GM15510 (cell line): ENCODE results near the gene PDE2A.

ENCODE experiments used
- POLR2A ChIP-seq: IDR thresholded peaks from 3 replicates; pipeline ENCODE4 v1.6.1; 2011; ENCODE audit warnings: borderline replicate concordance; ENCODE audit not compliant: insufficient read length; ENCODE audit errors: extremely low read depth

Gene PDE2A

DNA sequence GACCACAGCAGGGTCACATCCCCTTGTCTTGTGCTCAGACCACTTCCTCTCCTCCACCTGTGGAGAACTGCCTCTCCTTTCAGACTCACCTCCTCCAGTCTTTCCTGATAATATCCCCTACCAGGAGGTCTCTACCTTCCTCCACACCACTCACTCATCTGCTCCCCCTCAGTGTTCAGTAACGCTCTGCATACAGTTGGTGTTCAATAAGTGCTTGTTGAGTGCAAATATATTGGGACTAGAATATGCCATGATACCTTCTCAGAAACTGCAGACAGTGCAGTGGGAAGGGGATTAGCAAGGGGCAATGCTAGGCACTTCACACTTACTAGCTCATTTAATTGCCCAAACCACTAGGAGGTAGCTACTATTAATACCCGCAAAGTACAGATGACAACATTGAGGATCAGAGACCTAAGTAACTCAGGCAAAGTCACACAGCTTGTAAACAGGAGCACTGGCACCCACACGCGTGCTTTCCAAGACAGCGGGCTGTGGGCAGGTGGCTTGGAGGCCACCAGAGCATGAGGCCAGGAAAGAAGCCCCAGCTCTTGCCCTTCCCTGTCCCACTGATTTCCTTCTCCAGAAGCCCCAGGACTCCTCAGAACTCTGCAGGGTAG, 8.1 kb upstream of the PDE2A start:
- no peak for TF ChIP-seq POLR2A

DNA sequence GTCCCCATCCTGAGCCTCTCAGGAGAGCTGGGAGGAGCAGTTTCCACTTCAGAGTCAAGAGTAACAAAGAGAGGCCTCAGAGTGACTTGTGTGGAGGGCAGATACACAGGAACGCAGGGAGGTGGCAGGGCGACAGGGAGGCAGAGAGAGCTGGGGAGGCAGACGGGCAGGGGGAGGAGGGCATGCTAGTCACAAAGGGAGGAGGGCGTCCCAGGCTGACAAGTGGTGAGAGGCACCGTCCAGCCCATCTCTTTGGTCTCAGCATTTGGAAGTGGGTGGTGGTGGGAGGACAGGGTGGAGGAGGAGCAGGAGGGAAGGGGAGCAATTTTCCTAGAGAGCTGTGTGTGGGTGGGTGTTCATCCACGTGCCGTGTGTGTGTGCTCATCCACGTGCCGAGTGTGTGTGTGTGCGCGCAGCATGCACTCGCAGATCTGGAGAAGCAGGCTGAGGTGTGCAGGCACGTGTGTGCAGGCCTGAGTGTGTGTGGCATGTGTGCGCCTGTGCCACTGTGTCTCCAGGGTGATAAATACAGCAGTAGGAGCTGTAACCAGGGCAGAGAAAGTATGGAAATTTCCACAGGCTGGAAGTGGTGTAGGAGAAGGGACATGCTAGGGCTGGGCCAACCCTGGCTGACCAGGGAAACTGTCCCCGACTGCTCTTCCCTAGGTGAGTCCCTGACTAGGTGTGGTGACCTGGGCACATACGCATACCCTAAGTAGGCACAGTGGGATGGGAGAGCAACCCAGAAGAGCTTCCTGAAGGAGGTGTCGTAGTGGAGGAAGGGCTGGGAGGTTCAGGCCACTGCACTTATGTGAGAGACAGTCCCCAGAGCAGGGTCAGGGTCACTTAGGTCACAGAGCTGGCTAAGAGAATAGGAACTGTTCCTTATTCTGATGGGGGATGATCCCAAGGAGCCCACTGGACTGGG, 7.3 kb upstream of the PDE2A start:
- no peak for TF ChIP-seq POLR2A

- TF ChIP-seq POLR2A = no peak
Measured at GRCh38 chr11:72680624-72681158, 6.5 kb upstream of the PDE2A start.

GRCh38 chr11:72679869-72680268, 5.6 kb upstream of the PDE2A start:
- TF ChIP-seq POLR2A = no peak

DNA sequence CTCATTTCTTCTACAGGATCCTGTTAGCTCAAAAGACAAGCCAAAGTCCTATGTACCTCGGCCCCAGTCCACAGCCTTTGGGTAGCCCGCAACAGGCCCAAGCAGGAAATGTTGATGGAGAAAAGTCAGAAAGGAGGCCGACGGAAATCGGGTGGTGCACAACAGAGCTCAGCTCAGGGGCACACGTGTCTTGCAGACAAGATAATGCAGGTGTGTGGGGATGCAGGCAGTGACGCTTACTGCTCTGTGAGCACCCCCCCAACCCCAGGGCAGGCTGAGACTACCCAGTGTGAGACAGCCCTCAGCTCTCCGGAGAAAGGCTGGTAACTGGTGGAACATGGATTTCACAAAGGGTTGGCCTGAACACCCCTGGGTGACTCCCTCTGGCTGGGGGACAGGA, 4.3 kb upstream of the PDE2A start:
- TF ChIP-seq POLR2A = no peak

- no peak for TF ChIP-seq POLR2A
Measured at GRCh38 chr11:72676861-72677341, 2.7 kb upstream of the PDE2A start.

DNA sequence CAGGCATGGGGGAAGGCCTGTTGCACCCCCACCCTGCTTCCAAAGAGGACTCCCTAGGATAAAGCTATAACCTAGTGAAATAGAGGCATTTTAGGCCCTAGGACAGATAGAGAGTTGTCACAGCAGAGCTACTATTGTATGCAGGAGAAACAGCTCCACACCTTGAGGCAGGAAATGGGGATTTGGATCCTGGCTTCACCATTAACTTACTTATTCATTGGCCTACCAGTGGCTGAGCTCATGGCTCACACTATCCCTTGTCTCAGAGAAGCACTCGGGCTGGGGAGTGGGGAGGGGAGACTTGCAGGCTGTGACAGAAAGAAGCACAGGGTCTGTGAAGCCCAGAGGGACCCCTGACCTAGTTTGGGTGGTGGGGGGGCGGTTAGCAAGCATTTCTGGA, 999 bp upstream of the PDE2A start:
- TF ChIP-seq POLR2A = no peak

GRCh38 chr11:72673284-72673942, 809 bp downstream of the PDE2A start:
- no peak for TF ChIP-seq POLR2A

- TF ChIP-seq POLR2A = no peak
Measured at GRCh38 chr11:72672597-72673238, 1.5 kb downstream of the PDE2A start.

DNA sequence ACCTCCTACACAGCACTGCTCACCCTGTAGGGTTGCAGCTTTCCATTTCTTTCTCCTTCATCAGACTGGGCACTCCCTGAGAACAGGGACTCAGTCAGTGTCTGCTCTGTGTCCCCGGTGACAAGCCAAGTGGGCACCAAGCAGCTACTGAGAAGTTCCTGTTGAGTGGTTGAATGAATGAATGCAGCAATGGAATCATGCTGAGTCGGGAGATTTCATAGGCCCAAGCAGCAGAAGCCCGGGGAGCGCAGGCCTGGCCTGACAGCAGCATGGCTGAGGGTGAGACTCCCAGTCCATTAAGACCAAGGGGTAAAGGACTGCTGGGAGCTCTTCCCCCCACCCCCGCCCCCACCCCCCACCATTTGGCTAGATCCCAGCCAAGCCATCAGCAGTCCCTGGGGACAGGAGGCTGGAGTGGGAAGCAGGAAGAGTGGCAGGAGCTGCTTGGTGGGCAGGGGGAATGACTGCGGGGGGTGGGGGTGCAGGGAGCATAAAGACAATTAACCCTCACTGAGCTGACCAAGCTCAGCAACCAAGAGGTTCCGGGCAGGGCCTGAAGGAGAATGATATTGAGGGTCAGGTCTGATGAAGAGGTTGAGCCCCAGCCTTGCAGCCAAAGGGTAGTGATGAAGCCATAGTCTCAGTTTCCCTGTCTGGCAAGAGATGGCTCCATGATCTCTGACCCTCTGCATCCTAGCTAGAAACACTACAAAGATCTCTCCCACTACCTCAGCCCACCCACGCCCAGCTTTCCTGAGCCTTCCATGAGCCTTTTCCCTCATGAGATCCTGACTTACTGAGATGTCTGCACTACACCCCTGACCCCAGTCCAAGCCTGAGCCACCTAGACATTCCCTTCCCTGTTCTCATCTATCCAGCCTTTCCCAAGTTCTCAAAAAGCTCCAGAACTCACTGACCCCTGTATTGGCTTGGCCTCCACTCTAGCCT, 2.8 kb downstream of the PDE2A start:
- no peak for TF ChIP-seq POLR2A

GRCh38 chr11:72670041-72670440, 4.2 kb downstream of the PDE2A start:
- no peak for TF ChIP-seq POLR2A

DNA sequence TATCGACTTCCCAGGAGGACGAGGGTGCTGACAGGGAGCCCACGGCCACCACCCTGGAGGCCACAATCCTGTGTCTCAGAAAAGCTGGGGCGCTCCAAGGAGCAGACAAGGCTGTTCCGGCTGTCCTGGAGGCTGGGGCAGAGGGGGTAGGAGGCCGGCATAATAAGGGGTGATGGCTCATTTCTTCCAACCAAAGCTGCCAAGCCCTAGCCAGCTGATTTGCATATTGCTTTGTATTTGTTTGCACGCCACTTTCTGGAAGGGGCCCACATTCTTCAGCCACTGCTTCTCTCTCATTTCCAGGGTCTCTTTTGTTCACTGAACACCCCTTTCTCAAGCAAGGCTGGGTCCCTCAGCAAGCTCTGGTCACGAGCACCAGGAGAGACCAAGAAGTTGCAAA, 4.7 kb downstream of the PDE2A start:
- no peak for TF ChIP-seq POLR2A

DNA sequence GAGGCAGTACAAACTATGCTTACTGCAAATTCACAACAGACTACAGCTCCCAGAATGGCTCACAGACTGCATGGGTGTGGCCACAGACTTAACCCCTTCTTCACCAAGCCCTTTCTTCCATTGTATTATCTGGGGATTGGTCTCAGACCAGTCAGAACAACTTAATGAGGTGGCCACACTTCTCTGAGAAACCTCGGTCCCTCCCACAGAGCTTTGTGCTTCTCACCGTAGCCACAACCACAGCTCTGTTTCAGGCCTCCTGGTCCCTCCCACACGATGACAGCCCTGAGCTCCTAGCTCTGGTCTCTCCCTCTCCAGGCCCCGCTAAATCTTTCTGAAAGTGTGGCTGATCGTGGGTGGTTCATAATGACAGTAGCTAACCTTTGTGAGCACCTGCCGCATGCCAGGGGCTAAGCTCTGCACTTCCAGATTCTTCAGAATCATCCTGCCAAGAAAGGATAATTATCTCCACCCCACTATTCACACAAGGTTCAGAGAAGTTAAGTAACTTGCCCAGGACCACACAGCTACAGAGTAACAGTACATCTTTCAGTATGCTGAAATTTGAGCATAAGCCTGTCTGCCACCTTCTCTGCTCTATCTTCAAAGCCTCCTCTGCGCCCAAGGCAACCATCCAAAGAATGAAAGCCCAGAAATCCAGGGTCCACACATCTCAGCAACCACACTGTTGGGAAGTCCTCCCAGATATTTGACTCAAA, 5.4 kb downstream of the PDE2A start:
- TF ChIP-seq POLR2A = no peak

DNA sequence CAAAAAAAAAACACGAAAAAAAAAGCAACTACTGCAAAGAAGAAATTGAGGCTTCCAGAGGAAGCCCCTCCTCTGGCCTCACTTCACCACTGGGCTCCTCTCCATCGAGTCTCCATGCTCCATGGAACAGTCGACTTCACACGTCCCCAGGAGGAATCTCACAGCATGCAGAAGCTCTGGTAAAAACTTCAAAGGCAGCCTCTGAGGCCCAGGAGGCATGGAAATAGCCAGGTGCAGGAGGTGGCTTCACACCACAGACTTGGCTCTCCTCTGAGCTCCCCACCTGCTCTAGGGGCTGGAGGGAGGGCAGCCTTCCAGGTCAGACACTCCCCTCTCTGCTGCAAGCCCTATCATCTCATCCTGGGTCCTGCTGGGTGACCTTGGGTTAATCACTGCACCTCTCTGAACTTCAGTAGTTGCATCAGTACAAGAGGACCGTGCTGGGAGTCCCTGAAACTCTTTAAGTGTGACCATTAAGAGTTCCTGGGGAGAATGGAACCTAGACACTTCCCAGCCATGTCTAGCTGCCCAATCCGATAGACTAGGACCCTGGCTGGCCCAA, 8.2 kb downstream of the PDE2A start:
- no peak for TF ChIP-seq POLR2A
